PC-3 (cell line): ENCODE results near the gene BCO1.

ENCODE experiments used
- CTCF ChIP-seq: fragments of 300-600 bp; sonication (generic); conservative IDR thresholded peaks from 2 replicates; pipeline ENCODE4 v1.5.1; 2017; ENCODE audit warnings: antibody characterized with exemption, low read depth, mild to moderate bottlenecking, low read length
- EZH2 ChIP-seq: fragments of 300-600 bp; sonication (generic); IDR thresholded peaks from one replicate; pipeline ENCODE4 v1.6.1; 2017; ENCODE audit warnings: antibody characterized with exemption, mild to moderate bottlenecking, low read length; ENCODE audit not compliant: unreplicated experiment

- TF ChIP-seq CTCF (no peak), EZH2 (no peak)
These were observed 34.9 kb downstream of the BCO1 start for GRCh38 chr16:81273223-81273950.
